ENCODE data around the gene KATNB1.
A peak's percentile ranks its signal among the peaks of the same experiment; 100 is the strongest.
"Not testable (repeated sequence)": the region's sequence is repeated elsewhere in the genome, so short reads cannot be mapped to it uniquely, and the experiment has no call there.

KATNB1 gene

GRCh38 chr16:57775661-57776469 lies 40.3 kb downstream of the KATNB1 start:
- no peak for DNase-seq

- no peak for DNase-seq
Observed at GRCh38 chr16:57778658-57779057, 43.1 kb downstream of the KATNB1 start.

GRCh38 chr16:57779836-57780235 lies 44.3 kb downstream of the KATNB1 start:
- not testable (repeated sequence) for DNase-seq

- DNase-seq = no peak
Observed at GRCh38 chr16:57781349-57781740, 45.8 kb downstream of the KATNB1 start.

- DNase-seq = no peak
Observed at GRCh38 chr16:57781741-57782606, 46.4 kb downstream of the KATNB1 start.

GRCh38 chr16:57782607-57783055 lies 47.1 kb downstream of the KATNB1 start:
- DNase-seq = not testable (repeated sequence)

- DNase-seq = no peak
Observed at GRCh38 chr16:57783116-57783515, 47.5 kb downstream of the KATNB1 start.

- no peak for DNase-seq
Observed at GRCh38 chr16:57783883-57784282, 48.3 kb downstream of the KATNB1 start.

- DNase-seq = no peak
Observed at GRCh38 chr16:57784334-57784733, 48.8 kb downstream of the KATNB1 start.

- no peak for DNase-seq
Observed at GRCh38 chr16:57785385-57785784, 49.8 kb downstream of the KATNB1 start.

- DNase-seq = no peak
Observed at GRCh38 chr16:57785924-57786323, 50.4 kb downstream of the KATNB1 start.

GRCh38 chr16:57786632-57787518 lies 51.3 kb downstream of the KATNB1 start:
- no peak for DNase-seq

- no peak for DNase-seq
Observed at GRCh38 chr16:57787519-57787905, 51.9 kb downstream of the KATNB1 start.

- no peak for DNase-seq
Observed at GRCh38 chr16:57788252-57788841, 52.8 kb downstream of the KATNB1 start.

GRCh38 chr16:57788951-57789350 lies 53.4 kb downstream of the KATNB1 start:
- no peak for DNase-seq

GRCh38 chr16:57791195-57791892 lies 55.8 kb downstream of the KATNB1 start:
- DNase-seq = no peak

- DNase-seq = no peak
Observed at GRCh38 chr16:57791893-57792461, 56.4 kb downstream of the KATNB1 start.

GRCh38 chr16:57794849-57795430 lies 59.4 kb downstream of the KATNB1 start:
- no peak for DNase-seq

GRCh38 chr16:57795431-57795878 lies 59.9 kb downstream of the KATNB1 start:
- peak; percentile 38 for DNase-seq

- not testable (repeated sequence) for DNase-seq
Observed at GRCh38 chr16:57796014-57796413, 60.4 kb downstream of the KATNB1 start.

GRCh38 chr16:57797216-57797525 lies 61.6 kb downstream of the KATNB1 start:
- no peak for DNase-seq
